Nucleus accumbens (tissue), 56 donors: ENCODE data around the gene ATRNL1.
"Not testable (repeated sequence)": the region's sequence is repeated elsewhere in the genome, so short reads cannot be mapped to it uniquely, and the experiment has no call there.

Experiments used
- DNase-seq, 56 donors: peaks; one replicate each; lab custom pipeline; 2025; lab: John Stamatoyannopoulos, UW

Gene ATRNL1

DNA sequence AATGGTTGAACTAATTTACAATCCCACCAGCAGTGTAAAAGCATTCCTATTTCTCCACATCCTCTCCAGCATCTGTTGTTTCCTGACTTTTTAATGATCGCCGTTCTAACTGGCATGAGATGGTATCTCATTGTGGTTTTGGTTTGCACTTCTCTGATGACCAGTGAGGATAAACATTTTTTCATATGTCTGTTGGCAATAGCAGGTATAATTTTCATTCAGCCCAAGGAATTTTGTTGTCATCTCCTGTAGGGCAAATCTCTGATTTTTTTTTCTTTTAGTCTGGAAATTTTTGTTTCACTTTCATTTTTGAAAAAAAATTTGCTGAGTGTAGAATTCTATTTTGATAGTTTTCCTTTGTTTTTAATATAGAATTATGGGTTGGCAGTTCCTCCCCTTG lies 114.1 kb downstream of the ATRNL1 start:
- not testable (repeated sequence) for DNase-seq

DNA sequence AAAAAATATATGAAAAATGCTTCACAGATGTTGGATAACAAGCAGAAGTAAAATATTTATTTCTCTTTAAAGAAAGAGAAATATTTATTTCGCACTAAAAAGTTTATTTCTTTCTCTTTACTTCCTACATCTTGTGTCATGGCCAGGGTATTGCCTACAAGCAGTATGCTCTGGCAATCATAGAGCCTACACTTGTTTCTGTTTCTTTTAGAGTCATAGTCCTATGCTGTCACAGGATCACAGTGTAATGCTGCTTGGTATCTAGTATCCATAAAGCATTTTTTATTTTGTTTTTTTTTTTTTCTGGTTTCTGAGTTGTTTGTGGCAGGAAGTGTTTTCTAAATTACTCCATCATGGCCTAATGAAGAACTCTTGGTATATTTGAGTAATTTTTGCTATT lies 116.0 kb downstream of the ATRNL1 start:
- no peak for DNase-seq

DNA sequence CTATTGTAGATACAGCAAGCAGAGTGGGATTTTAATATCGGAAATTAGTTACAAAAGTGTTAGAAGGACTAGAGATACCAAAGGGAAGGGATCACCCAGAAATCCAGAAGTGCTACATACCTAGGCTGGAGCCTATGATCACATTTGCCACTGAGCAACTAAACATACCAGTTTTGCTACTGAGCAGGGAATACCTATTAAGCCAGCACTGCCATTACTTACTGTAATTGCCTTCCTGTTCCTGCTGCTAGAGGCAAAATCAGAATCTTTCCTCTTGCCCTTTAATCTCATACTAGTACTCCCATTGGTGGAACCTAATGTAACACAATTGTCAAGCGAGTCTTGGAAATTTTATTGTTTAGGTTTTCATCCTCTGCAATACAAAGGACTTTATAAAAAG lies 121.7 kb downstream of the ATRNL1 start:
- DNase-seq = no peak

DNA sequence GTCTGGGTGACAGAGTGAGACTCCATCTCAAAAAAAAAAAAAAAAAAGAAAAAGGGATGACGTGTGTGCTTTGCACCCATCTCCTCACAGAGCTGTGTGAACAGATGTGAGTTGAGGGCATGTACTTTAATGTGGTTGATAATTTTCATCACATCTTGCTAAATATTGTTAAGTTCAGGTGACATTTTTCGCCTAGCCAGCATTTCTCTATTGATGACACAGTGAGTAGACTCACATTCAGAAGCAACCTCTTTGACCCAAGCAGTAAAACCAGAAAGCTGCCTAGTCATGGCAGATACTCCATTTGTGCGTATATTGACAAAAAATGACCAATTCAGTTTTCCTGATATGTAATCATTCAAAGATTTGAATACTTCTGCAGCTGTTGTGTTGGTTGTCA lies 126.0 kb downstream of the ATRNL1 start:
- no peak for DNase-seq

DNA sequence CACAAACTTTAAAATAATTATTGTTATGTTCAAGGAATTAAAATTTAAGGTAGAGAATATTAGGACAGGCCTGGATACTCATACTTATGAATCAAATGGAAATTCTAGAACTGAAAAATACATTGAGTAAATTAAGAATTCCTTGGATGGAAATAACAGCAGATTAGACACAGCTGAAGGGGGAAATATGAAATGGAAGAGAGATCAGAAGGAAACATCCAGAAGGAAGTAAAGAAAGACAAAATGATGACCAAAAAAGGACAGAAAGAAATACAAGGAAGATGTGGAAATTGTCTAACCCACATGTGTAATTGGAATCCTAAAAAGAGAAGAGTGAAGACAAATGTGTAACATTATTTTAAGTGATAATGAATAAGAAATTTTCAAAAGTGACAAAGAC lies 128.9 kb downstream of the ATRNL1 start:
- no peak for DNase-seq

DNA sequence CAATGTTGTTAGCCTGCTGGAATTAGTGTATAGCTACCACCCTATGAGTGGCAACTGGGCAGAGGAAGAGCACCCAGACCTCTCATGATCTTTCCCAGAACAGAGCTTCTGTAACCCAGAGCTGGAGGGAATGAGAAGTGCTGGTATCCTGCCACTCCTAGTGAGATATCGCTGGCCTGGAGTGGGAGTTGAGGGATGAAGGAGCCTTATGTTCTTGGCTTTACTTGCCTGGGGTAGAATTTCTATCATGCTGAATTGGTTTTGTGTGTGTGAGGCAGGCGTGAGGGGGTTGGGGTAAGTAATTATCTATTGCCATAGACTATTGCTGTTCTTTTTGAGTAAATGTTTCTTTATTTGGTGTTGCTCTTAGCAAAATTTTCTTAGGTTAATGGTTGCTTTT lies 146.6 kb downstream of the ATRNL1 start:
- DNase-seq = no peak

DNA sequence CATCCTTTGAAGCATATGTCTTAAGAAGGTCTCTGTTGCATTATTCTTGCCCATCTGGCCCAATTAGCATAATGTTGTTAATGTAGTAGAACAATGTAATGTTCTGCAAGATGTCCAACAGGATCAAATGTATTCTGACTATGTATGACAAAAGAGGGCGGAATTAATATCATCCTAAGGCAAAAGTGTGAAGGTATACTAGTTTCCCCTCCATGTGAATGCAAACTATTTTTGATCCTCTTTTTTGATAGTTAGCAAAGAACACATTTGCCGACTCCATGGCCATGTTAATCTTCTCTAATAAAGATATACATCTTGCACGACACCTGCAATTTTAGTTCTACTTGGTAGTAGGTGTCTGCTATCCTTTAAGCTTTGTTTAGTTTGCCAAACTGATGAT lies 157.6 kb downstream of the ATRNL1 start:
- no peak for DNase-seq

DNA sequence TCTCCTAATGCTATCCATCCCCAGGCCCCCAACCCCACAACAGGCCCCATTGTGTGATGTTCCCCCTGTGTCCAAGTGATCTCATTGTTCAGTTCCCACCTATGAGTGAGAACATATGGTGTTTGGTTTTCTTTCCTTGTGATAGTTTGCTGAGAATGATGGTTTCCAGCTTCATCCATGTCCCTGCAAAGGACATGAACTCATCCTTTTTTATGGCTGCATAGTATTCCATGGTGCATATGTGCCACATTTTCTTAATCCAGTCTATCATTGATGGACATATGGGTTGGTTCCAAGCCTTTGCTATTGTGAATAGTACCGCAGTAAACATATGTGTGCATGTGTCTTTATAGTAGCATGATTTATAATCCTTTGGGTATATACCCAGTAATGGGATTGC lies 160.6 kb downstream of the ATRNL1 start:
- DNase-seq = not testable (repeated sequence)

DNA sequence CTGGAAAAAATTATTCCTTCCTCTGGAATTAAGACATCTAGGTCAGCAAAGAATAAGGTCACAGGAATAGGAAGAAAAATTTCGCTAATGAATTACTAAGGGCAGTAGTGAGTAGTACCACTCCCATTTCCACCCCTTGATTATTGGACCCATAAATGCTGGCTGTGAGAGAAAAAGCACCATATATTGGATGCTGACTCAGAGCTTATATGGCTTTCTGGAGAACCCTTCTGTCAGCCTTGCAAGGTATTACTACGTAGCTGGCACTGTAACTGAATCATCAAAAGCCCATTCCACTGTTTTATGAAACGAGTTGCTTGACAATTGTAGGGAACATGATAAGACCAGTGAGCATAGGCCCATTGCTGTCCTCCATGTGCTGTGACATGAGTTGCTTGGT lies 179.3 kb downstream of the ATRNL1 start:
- DNase-seq = no peak

DNA sequence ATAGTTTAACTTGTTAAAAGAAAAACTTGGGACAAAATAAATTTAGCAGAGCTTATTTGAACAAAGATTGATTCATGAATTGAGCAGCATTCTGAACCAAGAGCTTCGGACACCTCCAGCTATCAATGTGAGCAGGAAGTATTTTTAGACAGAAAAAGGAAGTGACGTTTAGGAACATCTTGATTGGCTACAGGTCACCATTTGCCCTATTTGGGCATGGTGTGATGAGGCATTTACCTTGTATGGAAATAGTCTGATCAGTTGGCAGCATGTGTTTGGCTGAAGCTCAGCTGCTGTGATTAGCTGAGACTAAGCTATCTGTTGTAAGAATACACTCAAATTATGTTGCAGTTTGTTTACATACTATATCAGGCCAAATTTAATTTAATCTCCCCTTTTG lies 185.1 kb downstream of the ATRNL1 start:
- DNase-seq = no peak

DNA sequence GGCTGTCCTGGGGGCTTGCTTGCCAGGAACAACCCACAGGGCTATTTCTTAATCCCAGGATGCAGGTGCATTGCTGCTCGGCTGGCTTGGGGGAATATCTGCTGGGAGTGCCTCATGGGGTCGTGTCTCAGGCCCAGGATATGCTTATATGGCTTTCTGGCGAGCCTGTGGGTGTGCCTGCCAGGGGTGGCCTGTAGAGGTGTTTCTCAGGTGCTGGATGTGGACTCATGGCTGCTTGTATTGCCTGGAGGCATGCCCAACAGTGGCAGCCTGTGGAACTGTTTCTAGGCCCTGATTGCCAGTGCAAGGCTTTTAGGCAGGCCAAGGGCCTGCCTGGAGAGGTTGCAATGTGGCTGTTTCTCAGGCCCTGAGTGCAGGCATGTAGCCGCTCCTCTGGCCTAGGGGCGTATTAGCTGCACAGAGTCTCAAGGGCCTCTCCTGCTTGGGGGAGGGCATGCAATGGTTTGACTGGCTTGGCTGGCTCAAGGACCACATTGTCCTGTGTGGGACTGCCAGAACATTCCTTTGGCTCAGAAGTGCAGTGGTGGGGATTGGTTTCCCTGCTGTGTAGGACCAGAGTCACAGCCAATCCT lies 202.1 kb downstream of the ATRNL1 start:
- DNase-seq = no peak

DNA sequence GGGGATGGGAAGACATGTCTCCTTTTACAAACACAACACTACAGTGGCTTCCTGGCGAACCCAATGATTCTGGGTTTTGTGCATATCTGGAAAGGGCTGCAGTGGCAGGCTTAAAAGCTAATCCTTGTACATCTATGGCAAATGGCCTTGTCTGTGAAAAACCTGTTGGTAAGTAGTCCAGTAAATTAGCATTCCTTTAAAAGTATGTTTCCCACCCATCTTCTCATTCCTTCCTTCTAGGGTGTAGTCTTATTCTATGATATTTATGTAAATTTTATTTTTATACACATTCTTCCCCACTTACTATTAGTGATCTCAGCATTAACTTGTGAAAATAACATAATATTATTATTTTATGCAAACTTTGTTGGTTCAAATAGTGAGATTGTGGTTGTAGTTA lies 206.9 kb downstream of the ATRNL1 start:
- DNase-seq = no peak

DNA sequence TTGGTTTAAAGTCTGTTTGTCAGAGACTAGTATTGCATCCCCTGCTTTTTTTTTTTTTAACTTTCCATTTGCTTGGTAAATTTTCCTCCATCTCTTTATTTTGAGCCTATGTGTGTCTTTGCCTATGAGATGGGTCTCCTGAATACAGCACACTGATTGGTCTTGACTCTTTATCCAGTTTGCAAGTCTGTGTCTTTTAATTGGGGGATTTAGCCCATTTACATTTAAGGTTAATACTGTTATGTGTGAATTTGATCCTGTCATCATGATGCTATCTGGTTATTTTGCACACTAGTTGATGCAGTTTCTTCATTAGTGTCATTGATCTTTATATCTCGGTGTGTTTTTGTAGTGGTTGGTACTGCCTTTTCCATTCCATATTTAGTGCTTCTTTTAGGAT lies 226.5 kb downstream of the ATRNL1 start:
- DNase-seq = not testable (repeated sequence)

DNA sequence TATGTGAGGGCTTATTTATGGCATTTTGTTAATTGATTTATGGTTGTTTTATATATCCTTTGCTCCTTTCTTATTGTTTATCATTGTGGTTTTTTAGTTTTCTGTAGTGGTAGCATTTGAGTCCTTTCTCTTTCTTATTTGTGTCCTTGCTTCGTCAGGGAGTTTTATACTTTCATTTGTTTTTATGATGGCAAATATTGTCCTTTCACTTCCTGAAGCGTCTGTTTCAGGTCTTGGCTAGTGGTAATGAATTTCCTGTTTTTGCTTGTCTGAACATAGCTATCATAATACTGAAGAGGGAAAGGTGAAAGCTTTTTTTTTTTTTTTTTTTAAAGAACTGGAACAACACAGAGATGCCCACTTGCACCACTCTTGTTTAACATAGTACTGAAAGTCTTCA lies 228.2 kb downstream of the ATRNL1 start:
- DNase-seq = no peak

DNA sequence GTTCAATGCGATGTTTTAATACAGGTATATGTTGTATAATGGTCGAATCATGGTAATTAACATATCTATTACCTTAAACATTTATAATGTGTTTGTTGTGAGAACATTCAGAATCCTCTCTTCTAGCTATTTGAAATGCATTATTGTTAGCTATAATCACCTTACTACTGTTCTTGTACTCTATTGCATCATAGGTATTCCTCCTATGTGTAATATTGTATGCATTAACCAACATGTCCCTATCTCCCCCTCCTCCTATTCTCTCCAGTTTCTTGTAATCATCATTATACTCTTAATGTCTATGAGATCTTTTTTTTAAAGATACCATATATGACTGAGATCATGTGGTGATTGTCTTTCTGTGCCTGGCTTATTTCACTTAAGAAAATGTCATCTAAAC lies 235.2 kb downstream of the ATRNL1 start:
- DNase-seq = no peak

DNA sequence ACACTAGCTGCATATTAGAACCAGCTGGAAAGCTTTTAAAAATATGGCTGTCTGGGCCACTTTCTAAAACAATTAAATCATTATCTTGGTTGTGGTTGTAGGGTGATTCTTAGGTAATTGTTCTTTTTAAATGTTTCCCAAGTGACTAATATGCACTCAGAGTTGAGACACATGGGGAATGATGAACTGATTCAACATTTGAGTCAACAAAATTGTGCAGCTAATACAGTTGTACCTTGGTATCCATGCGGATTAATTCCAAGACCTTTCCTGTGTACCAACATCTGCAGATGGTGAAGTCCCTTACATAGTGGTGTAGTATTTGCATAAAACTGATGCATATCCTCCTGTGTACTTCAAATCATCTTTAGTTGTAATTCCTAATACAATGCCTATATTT lies 242.2 kb downstream of the ATRNL1 start:
- DNase-seq = no peak

DNA sequence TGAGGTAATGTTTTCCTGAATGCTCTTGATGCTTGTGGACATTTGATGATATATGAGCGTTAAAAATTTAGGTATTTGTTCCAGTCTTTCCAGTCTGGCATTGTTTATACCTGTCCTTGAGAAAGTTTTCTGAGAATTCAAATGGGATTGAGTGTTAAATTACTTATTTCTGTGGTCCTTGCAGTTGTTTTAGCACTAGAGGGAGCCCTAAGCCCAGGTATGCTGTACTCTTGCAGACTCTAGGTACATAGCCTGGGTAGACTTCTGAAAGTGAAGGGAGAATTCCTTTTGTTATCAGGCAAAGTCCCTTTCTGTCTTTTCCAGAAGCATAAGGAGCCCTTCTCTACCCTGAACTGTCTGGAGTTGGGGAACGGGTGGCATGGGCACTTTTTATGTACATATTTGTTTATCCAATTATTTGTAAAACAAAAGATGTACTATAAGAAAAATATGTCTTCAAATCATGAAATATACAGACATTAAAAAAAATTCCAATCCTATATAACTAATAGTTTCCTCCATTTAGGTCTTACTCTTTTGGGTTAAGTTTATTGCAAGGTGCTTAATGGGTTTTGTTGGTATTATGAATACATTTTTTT lies 262.1 kb downstream of the ATRNL1 start:
- peak in 5 of 56 donors; percentile 2 to 6 (median 3) for DNase-seq

DNA sequence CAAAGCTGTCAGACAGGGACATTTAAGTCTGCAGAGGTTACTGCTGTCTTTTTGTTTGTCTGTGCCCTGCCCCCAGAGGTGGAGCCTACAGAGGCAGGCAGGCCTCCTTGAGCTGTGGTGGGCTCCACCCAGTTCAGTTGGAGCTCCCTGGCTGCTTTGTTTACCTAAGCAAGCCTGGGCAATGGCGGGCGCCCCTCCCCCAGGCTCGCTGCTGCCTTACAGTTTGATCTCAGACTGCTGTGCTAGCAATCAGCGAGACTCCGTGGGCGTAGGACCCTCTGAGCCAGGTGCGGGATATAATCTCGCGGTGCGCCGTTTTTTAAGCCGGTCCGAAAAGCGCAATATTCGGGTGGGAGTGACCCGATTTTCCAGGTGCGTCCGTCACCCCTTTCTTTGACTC lies 274.8 kb downstream of the ATRNL1 start:
- DNase-seq = not testable (repeated sequence)

DNA sequence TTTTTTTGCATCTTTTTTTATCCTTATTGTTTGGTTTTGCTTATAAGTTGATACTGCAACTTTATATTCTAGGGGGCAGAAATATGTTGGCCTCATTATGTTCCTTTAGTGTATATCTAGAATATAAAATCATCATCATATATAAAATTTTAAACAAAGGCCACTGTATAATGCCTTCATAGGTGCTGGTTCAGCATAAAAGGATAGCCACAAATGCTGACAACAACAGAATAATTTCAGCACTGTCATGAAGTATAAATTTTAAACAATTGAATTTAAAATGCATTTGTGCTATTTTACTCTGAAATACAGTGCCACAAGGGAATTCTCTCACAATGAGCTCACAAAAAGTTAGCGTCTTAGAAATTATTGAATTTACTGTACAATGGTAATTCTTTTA lies 285.9 kb downstream of the ATRNL1 start:
- no peak for DNase-seq

DNA sequence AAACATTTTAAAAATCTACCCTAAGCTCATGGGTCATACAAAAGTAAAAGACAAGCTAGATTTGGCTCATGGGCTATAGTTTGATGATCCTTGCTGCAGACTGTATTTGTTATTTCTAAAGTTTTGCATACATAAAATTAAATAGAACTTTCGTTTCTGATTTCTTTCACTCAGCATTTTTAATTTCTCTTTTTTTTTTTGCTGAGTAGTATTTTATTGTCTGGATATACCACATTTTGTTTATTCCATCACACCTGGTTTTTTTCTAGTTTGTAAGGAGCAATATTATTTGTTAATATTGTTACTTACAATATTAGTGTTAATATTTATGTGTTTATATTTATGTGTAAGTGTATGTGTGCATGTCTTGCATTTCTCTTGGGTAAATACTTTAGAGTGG lies 291.5 kb downstream of the ATRNL1 start:
- DNase-seq = no peak

DNA sequence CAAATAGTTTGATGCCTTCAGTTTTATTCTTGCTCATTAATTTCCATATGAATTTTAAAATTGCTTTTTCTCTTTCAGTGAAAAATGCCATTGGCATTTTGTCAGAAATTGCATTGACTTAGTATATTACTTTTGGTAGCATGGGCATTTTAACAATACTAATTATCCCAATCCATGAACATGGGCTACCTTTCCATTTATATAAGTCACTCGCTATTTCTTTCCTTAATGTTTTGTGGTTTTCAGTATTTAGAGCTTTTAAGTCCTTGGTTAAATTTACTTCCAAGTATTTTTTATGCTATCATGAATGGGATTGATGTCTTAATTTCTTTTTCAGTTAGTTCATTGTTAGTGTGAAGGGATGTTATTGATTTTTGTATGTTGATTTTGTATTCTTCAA lies 297.4 kb downstream of the ATRNL1 start:
- no peak for DNase-seq

DNA sequence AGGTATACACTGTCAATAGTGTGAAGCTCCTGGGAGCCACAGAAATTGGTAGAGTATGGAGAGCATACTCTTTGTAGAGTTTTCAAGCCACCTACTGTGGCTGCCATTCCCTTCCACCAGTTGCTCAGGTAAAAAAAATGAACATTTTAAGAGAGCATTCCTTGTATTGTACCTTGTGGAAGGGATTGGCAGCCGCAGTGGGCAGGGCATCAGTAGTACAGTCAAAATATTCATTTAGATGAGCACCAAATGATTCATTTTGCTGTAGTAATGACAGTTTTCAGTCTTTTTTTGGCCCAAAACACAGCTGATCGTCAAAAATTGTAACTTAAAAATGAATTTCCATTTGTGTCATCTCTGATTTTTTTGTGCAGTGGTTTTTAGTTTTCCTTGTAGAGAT lies 304.9 kb downstream of the ATRNL1 start:
- DNase-seq = peak in 5 of 56 donors; percentile 1 to 14 (median 8)

DNA sequence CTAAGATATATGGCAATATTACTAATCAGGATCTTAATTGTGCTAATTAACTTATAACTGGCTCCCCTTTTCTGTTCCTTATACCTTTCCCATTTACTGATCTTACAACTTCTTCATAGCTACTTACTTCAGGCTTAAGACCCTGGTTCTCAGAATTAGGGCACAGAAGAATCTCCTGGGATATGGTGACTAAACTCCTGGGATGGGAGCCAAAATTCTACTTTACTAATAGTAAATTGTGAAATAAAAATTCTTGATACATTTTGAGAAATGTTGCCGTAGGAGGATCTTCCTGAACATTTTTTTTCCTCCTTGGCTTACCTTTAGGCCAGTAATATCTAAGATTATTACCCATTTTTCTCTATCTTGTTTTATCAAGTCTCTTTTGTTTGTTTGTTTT lies 309.5 kb downstream of the ATRNL1 start:
- DNase-seq = no peak
